K562 (cell line): Measurements from ENCODE around the gene HES6. TPM values are rescaled to one million over a fixed set of nuclear protein-coding genes. Genes with fewer than 3 reads are reported as not detected.
A peak's percentile ranks its signal among the peaks of the same experiment; 100 is the strongest.

Source experiments
- ARID1B ChIP-seq: fragments of 450-650 bp; IDR thresholded peaks from 2 replicates; pipeline ENCODE4 v1.6.1; 2016; ENCODE audit warnings: antibody characterized with exemption, mild to moderate bottlenecking, inconsistent platforms
- BMI1 ChIP-seq: fragments of 150-350 bp; IDR thresholded peaks from 2 replicates; pipeline ENCODE4 v1.6.1; 2014; ENCODE audit warnings: low read length
- CBFA2T3 ChIP-seq: fragments of 450-650 bp; IDR thresholded peaks from 2 replicates; pipeline ENCODE4 v1.6.1; 2017
- DACH1 ChIP-seq: fragments of 450-650 bp; IDR thresholded peaks from 2 replicates; pipeline ENCODE4 v1.6.1; 2018; ENCODE audit not compliant: partially characterized antibody
- ELF4 ChIP-seq: fragments of 450-650 bp; formaldehyde crosslinking; IDR thresholded peaks from 2 replicates; pipeline ENCODE4 v1.4.0; 2022; ENCODE audit warnings: missing genetic modification characterization
- GTF2E2 ChIP-seq: fragments of 200-800 bp; sonication (Bioruptor generic); IDR thresholded peaks from 2 replicates; pipeline ENCODE4 v1.6.1; 2016; ENCODE audit warnings: missing genetic modification characterization, missing compliant biosample characterization
- KDM4B ChIP-seq, 2 experiments: fragments of 450-650 bp in 1 of 2; sonication (generic) in 1 of 2; IDR thresholded peaks; 2 replicates each; pipeline ENCODE4 v1.6.1; 2016 to 2017; ENCODE audit warnings: borderline replicate concordance in 2 of 2, antibody characterized with exemption in 1 of 2, low read depth in 1 of 2, mild to moderate bottlenecking in 1 of 2
- KDM5B ChIP-seq: fragments of 200-600 bp; sonication (generic); IDR thresholded peaks from 2 replicates; pipeline ENCODE4 v1.6.1; 2012; ENCODE audit warnings: low read depth, mild to moderate bottlenecking, moderate library complexity, low read length, control low read depth, inconsistent platforms; ENCODE audit not compliant: insufficient replicate concordance
- KLF13 ChIP-seq: fragments of 450-650 bp; IDR thresholded peaks from 2 replicates; pipeline ENCODE4 v1.6.1; 2016; ENCODE audit warnings: missing genetic modification characterization, low read depth, mild to moderate bottlenecking, missing compliant biosample characterization, moderate library complexity, borderline replicate concordance
- MAFK ChIP-seq: IDR thresholded peaks from 2 replicates; pipeline ENCODE4 v1.6.1; 2011; ENCODE audit warnings: low read length, improper control_type of control experiment
- MIER1 ChIP-seq: fragments of 450-650 bp; IDR thresholded peaks from 2 replicates; pipeline ENCODE4 v1.6.1; 2016; ENCODE audit warnings: antibody characterized with exemption, mild to moderate bottlenecking, low read depth
- MYC ChIP-seq, 2 experiments: fragments of 250-450 bp in 1 of 2; sonication (Bioruptor Pico) in 1 of 2; IDR thresholded peaks; 2 replicates each; pipeline versions ENCODE4 v1.5.1 to v1.6.1; 2012 to 2021; ENCODE audit warnings: low read depth in 2 of 2, borderline replicate concordance in 1 of 2, improper control_type of control experiment in 1 of 2, low read length in 1 of 2, mild to moderate bottlenecking in 1 of 2, moderate library complexity in 1 of 2
- NELFE ChIP-seq: IDR thresholded peaks from 2 replicates; pipeline ENCODE4 v1.6.1; 2011; ENCODE audit warnings: mild to moderate bottlenecking; ENCODE audit not compliant: insufficient read depth, insufficient read length
- NFIC ChIP-seq: fragments of 450-650 bp; IDR thresholded peaks from 2 replicates; pipeline ENCODE4 v1.6.1; 2017; ENCODE audit warnings: mild to moderate bottlenecking, inconsistent platforms
- PHTF2 ChIP-seq: fragments of 250-450 bp; sonication (Bioruptor Pico); IDR thresholded peaks from 2 replicates; pipeline ENCODE4 v1.5.0; 2021; ENCODE audit warnings: mild to moderate bottlenecking
- PRPF4 ChIP-seq: fragments of 200-400 bp; formaldehyde crosslinking; IDR thresholded peaks from one replicate; pipeline ENCODE4 v1.6.1; 2017; ENCODE audit warnings: low read length, low read depth, mild to moderate bottlenecking; ENCODE audit not compliant: insufficient read depth, poor library complexity, severe bottlenecking
- SIN3A ChIP-seq, 2 experiments: fragments of 150-350 bp in 1 of 2; IDR thresholded peaks; 2 replicates each; pipeline ENCODE4 v1.6.1; 2011 to 2016; ENCODE audit warnings: borderline replicate concordance in 2 of 2, low read depth in 2 of 2, low read length in 2 of 2, mild to moderate bottlenecking in 2 of 2, moderate library complexity in 2 of 2; ENCODE audit not compliant: control insufficient read depth in 1 of 2
- SLC30A9 ChIP-seq: fragments of 250-450 bp; sonication (Bioruptor Pico); IDR thresholded peaks from 2 replicates; pipeline ENCODE4 v1.8.0; 2022; ENCODE audit warnings: mild to moderate bottlenecking, moderate library complexity
- SRSF9 ChIP-seq: fragments of 200-400 bp; formaldehyde crosslinking; IDR thresholded peaks from 2 replicates; pipeline ENCODE4 v1.6.1; 2017; ENCODE audit warnings: low read depth, low read length, borderline replicate concordance
- TGIF2 ChIP-seq: sonication (generic); formaldehyde crosslinking; IDR thresholded peaks from 2 replicates; pipeline ENCODE4 v1.8.1; 2022; ENCODE audit warnings: mild to moderate bottlenecking, missing genetic modification reagents, moderate library complexity
- YBX1 ChIP-seq: fragments of 450-650 bp; IDR thresholded peaks from 2 replicates; pipeline ENCODE4 v1.7.1; 2016; ENCODE audit warnings: mild to moderate bottlenecking
- ZNF146 ChIP-seq: IDR thresholded peaks from one replicate; pipeline ENCODE4 v1.6.1; 2018; ENCODE audit warnings: missing compliant biosample characterization; ENCODE audit not compliant: unreplicated experiment
- ZNF274 ChIP-seq: IDR thresholded peaks from 2 replicates; pipeline ENCODE4 v1.6.1; 2011; ENCODE audit warnings: low read depth, mild to moderate bottlenecking, low read length, moderate library complexity, borderline replicate concordance
- ZNF655 ChIP-seq: fragments of 250-450 bp; sonication (Bioruptor Pico); IDR thresholded peaks from 2 replicates; pipeline ENCODE4 v1.5.0; 2021
- polyA plus RNA-seq, 8 experiments: library from polyadenylated mRNA; depleted of rRNA in 4 of 8; stranded (reverse) in 5 of 8; unstranded in 3 of 8; fragments of >200 nt; fragmentation: Nextera tagmentation in 2 of 8; fragmentation: Illumina TruSeq in 1 of 8; extraction: Ambion mirVana in 2 of 8; extraction: Trizol in 1 of 8; gene quantifications; 2 replicates each; pipeline versions ENCODE4 v1.2.1 to v1.2.3, GENCODE V29; 2011 to 2014; ENCODE audit warnings: inconsistent platforms in 1 of 8, missing spikeins in 1 of 8
- total RNA-seq, 7 experiments: library from RNA; depleted of rRNA in 6 of 7; stranded (reverse); fragments of >200 nt in 6 of 7; fragmentation: Illumina TruSeq in 2 of 7; extraction: Trizol in 2 of 7; gene quantifications; 2 replicates each; pipeline versions ENCODE4 v1.2.1 to v1.2.3, GENCODE V29; 2011 to 2021; ENCODE audit warnings: low replicate concordance in 1 of 7
- TF ChIP-seq, protein P1 (sequence below): sonication (generic); formaldehyde crosslinking; IDR thresholded peaks from 2 replicates; pipeline ENCODE4 v1.8.0; 2022; ENCODE audit warnings: mild to moderate bottlenecking, missing genetic modification reagents
- TF ChIP-seq, protein P2 (sequence below): IDR thresholded peaks from 2 replicates; pipeline ENCODE4 v1.6.1; 2011; ENCODE audit not compliant: insufficient read length; ENCODE audit errors: extremely low read depth

Gene HES6
- total and polyA plus RNA-seq, 9 of the 15 experiments (the other 6 are each of a cell fraction or from before 2014, with no cell fraction given), result 6.2 to 133 (median 29.2) TPM

DNA sequence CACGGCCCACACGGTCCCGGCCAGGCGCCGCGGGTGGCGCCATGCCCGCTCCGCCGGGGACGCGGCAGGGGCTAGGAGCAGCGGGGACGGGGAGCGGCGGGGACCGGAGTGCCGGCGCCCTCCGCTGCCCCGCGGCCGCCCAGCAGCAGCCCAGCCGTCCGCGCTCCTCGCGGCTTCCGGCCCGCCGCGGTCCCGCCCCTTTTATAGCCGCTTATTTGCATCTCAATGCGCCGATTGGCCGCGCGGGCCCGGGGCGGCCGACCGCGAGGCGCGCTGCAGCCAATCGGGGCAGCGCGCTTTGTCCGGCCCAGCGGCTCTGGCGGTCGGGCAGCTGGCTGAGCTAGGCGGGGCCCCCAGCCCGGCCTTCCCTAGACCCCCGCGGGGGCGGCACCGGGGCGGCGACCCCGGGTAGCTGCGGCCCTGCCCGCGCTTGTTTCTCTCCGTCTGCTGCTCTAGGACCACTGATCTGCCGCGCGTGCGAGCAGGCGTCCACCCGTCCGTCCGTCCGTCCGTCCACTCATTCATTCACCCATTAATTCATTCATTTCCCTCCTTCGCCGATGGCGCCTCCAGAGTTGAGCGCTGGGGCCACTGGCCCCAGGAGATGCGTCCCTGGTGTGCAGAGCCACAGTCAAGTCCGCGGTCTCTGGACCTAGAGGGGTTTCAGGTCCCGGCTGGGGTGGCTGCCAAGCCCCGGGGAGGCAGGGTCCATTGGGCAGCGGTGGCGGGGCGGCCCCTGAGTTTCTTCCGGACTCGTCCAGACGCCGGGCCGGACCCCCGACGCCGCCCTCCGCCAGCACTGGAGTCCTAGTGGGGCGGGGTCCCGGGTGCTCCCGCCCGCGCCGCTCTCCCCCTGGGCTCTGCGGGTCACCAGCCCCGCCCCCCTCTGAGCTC, at the start of gene HES6 (continued):
- TF ChIP-seq, protein P1, sequence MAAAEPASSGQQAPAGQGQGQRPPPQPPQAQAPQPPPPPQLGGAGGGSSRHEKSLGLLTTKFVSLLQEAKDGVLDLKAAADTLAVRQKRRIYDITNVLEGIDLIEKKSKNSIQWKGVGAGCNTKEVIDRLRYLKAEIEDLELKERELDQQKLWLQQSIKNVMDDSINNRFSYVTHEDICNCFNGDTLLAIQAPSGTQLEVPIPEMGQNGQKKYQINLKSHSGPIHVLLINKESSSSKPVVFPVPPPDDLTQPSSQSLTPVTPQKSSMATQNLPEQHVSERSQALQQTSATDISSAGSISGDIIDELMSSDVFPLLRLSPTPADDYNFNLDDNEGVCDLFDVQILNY (CRISPR knock-in tag), result no peak
- TF ChIP-seq PRPF4, result no peak
- TF ChIP-seq GTF2E2 (tag), result no peak
- TF ChIP-seq NFIC, result peak; percentile 70
- TF ChIP-seq ARID1B, result no peak
- peak; percentile 91 for TF ChIP-seq KDM5B
- TF ChIP-seq ZNF146 (CRISPR knock-in tag), result no peak
- TF ChIP-seq KLF13 (tag), result no peak
- TF ChIP-seq SRSF9, result no peak
- no peak for TF ChIP-seq MAFK
- TF ChIP-seq, protein P2, sequence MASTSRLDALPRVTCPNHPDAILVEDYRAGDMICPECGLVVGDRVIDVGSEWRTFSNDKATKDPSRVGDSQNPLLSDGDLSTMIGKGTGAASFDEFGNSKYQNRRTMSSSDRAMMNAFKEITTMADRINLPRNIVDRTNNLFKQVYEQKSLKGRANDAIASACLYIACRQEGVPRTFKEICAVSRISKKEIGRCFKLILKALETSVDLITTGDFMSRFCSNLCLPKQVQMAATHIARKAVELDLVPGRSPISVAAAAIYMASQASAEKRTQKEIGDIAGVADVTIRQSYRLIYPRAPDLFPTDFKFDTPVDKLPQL, result no peak
- TF ChIP-seq TGIF2 (CRISPR knock-in tag), result no peak
- peak in 1 of 2 experiments; percentile 40; a peak in 1 of 4 replicates for TF ChIP-seq SIN3A (IDR thresholded peaks at IDR 0.05; ENCODE audit: borderline replicate concordance in 2 of 2, control insufficient read depth in 1 of 2, low read depth in 2 of 2, low read length in 2 of 2)
- no peak for TF ChIP-seq YBX1
- TF ChIP-seq MIER1, result no peak
- TF ChIP-seq SLC30A9, result no peak
- no peak for TF ChIP-seq CBFA2T3
- TF ChIP-seq ZNF655 (CRISPR knock-in tag), result no peak
- TF ChIP-seq MYC (IDR thresholded peaks at IDR 0.05; ENCODE audit: low read depth, low read length), result 0 out of 2 replicates have a peak, but pooled peaks have one; percentile 36
- TF ChIP-seq MYC (CRISPR knock-in tag; IDR thresholded peaks at IDR 0.05; ENCODE audit: borderline replicate concordance, low read depth), result no peak
- TF ChIP-seq DACH1, result no peak
- TF ChIP-seq PHTF2, result no peak
- TF ChIP-seq ELF4 (CRISPR knock-in tag), result no peak
- TF ChIP-seq NELFE, result peak; percentile 54
- TF ChIP-seq BMI1, result no peak
- TF ChIP-seq ZNF274, result no peak
- TF ChIP-seq KDM4B (IDR thresholded peaks at IDR 0.05; ENCODE audit: borderline replicate concordance in 2 of 2, low read depth in 1 of 2), result no peak
